ENCODE data around the gene PA2G4. TPM values are rescaled to one million over a fixed set of nuclear protein-coding genes. Genes with fewer than 3 reads are reported as not detected.

PA2G4 gene
- total and polyA plus RNA-seq, 2 of the 4 experiments (the other 2 are of a cell fraction): 158 to 198 TPM

DNA sequence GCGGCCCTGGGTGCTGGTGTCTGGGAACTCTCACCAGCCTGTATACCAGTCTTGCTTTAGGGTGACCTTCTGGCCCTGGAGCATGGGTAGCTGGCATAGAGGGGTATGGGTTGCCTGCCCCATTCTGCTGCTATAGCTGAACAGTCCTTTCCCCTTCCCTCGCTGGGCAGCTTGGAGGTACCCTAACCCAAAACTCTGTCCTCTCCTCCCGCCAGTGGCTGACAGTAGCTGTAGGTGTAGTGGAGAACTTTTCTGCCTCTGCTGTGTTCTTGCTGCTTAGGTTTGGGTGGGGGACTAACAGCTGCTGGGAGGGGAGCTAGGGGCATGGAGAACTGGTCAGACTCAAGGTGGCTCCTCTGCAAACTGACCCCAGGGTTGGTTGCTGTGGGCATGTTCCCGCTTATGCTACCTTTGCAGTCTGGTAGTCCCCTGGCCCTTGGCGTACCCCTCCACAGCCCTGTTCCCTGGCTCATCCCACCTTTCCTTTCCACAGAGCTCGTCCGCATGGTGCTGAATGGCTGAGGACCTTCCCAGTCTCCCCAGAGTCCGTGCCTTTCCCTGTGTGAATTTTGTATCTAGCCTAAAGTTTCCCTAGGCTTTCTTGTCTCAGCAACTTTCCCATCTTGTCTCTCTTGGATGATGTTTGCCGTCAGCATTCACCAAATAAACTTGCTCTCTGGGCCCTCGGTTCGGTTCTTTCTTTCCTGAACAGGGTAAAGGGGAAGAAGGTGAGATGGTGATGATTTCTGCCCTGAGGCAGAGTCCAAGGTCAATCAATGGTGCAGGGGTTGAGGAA lies 56.7 kb downstream of the PA2G4 start:
- TF ChIP-seq, protein P1, sequence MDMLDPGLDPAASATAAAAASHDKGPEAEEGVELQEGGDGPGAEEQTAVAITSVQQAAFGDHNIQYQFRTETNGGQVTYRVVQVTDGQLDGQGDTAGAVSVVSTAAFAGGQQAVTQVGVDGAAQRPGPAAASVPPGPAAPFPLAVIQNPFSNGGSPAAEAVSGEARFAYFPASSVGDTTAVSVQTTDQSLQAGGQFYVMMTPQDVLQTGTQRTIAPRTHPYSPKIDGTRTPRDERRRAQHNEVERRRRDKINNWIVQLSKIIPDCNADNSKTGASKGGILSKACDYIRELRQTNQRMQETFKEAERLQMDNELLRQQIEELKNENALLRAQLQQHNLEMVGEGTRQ (IDR thresholded peaks at IDR 0.05; ENCODE audit: low read depth, low read length): no peak
- TF ChIP-seq CEBPB (IDR thresholded peaks at IDR 0.05; ENCODE audit: low read depth, low read length) (no peak), SMC3 (IDR thresholded peaks at IDR 0.05; ENCODE audit: low read depth, low read length) (no peak), FOS (IDR thresholded peaks at IDR 0.05; ENCODE audit: low read depth, low read length) (no peak), MAFK (IDR thresholded peaks at IDR 0.05; ENCODE audit: low read depth, low read length) (no peak)
- TF ChIP-seq, protein P2, sequence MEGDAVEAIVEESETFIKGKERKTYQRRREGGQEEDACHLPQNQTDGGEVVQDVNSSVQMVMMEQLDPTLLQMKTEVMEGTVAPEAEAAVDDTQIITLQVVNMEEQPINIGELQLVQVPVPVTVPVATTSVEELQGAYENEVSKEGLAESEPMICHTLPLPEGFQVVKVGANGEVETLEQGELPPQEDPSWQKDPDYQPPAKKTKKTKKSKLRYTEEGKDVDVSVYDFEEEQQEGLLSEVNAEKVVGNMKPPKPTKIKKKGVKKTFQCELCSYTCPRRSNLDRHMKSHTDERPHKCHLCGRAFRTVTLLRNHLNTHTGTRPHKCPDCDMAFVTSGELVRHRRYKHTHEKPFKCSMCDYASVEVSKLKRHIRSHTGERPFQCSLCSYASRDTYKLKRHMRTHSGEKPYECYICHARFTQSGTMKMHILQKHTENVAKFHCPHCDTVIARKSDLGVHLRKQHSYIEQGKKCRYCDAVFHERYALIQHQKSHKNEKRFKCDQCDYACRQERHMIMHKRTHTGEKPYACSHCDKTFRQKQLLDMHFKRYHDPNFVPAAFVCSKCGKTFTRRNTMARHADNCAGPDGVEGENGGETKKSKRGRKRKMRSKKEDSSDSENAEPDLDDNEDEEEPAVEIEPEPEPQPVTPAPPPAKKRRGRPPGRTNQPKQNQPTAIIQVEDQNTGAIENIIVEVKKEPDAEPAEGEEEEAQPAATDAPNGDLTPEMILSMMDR (conservative IDR thresholded peaks at IDR 0.05; ENCODE audit: low read depth, low read length): no peak
- peak overlapping the region; percentile 8 for H2AFZ ChIP-seq (replicated peaks; ENCODE audit: low read length, poor library complexity)
- dilution Hi-C loops (cut with HindIII; ENCODE audit: low sequenced_read_pairs, unreplicated experiment): no loop called here
- POLR2A ChIA-PET (ENCODE audit: unreplicated experiment): interaction anchor here (0.5 to 0.6 kb wide), 3 partner anchors 8 to 14 kb away, joined by 3 to 7 read pairs (median 3); no protein-coding TSS in a partner anchor
- in situ Hi-C loops (cut with MboI; ENCODE audit: low sequenced_read_pairs): no loop called here
- intact Hi-C loops (cut with micrococcal nuclease): no loop called here
- H3K56ac ChIP-seq (ENCODE audit: extremely low read depth, insufficient read depth, low read length): no peak overlapping the region
- peaks cover 15% of the 10 kb centered on the region for H3K4me1 ChIP-seq (ENCODE audit: control insufficient read depth, insufficient read depth, low read length)
- H3K9me1 ChIP-seq (ENCODE audit: insufficient read depth, low read length): no peaks in the 10 kb centered on the region
- no peak overlapping the region for H2BK120ac ChIP-seq (ENCODE audit: low read depth, low read length)
- H3K27me3 ChIP-seq (ENCODE audit: control insufficient read depth, insufficient read depth, low read length): no peaks in the 10 kb centered on the region
- H3K4ac ChIP-seq (ENCODE audit: low read depth, low read length): 0 out of 2 replicates have a peak overlapping the region, but pooled peaks have one; percentile 30
- H3K27ac ChIP-seq (ENCODE audit: insufficient read depth, low read length): peak overlapping the region; percentile 90
- H3K18ac ChIP-seq (ENCODE audit: low read depth, low read length): no peak overlapping the region
- no peak overlapping the region for H4K91ac ChIP-seq (ENCODE audit: insufficient read depth, low read depth, low read length)
- H3K9ac ChIP-seq (ENCODE audit: low read depth, low read length): peak overlapping the region; percentile 100
- no peak overlapping the region for H4K5ac ChIP-seq (ENCODE audit: low read depth, low read length)
- BruUV-seq (replicated peaks): no TSS peak
- H3K4me2 ChIP-seq (ENCODE audit: low read depth, low read length): peak overlapping the region; percentile 98
- DNase-seq: no peak
- H3K23ac ChIP-seq (ENCODE audit: low read depth, low read length): peak overlapping the region; percentile 99
- H3K9me3 ChIP-seq (ENCODE audit: control insufficient read depth, insufficient read depth, low read length): no peaks in the 10 kb centered on the region
- WGBS, 2 experiments (ENCODE audit: extremely low coverage in 2 of 2, insufficient read length in 1 of 2): 100% methylated on average over 4 of the region's 11 CpGs; no CpG with 5 or more reads in 1 of the 2 experiments
- no peak overlapping the region for H2BK20ac ChIP-seq (ENCODE audit: low read depth, low read length)
- ATAC-seq (ENCODE audit: low read depth): no peak
- H2BK5ac ChIP-seq (ENCODE audit: low read depth, low read length, poor library complexity, severe bottlenecking): peak overlapping the region; percentile 12
- CTCF ChIA-PET: interaction anchor here (0.5 to 2.0 kb wide), 2 partner anchors 28 to 480 kb away, joined by 3 to 8 read pairs; partner anchors contain the start of gene SMARCC2
- peaks cover 14 to 50% of the 10 kb centered on the region in 2 experiments for H3K79me1 ChIP-seq (ENCODE audit: low read depth in 1 of 2, low read length in 2 of 2)
- peak overlapping the region in 1 of 2 experiments; percentile 2; a peak in 1 of 4 replicates for H4K8ac ChIP-seq (ENCODE audit: low read depth in 2 of 2, low read length in 2 of 2)
- H3K14ac ChIP-seq (replicated peaks; ENCODE audit: low read depth, low read length): peak overlapping the region; percentile 98
- H3K36me3 ChIP-seq (ENCODE audit: control insufficient read depth, insufficient read depth, low read length): peaks cover 63% of the 10 kb centered on the region
- peak overlapping the region; percentile 75 for H2AK9ac ChIP-seq (replicated peaks; ENCODE audit: low read depth, low read length, poor library complexity)
- no peak overlapping the region for H2BK15ac ChIP-seq (ENCODE audit: low read depth, low read length)
- no peak overlapping the region for H2AK5ac ChIP-seq (ENCODE audit: low read depth, low read length)
- H4K20me1 ChIP-seq (ENCODE audit: insufficient read depth, low read length): peaks cover 69% of the 10 kb centered on the region
- peak overlapping the region; percentile 73; the same call in 1 of the 2 replicates for H3K4me3 ChIP-seq (ENCODE audit: insufficient read depth, low read depth, low read length)
